ENCODE data around the gene EPB41L3.
"Not testable (repeated sequence)": the region's sequence is repeated elsewhere in the genome, so short reads cannot be mapped to it uniquely, and the experiment has no call there.

EPB41L3 gene

DNA sequence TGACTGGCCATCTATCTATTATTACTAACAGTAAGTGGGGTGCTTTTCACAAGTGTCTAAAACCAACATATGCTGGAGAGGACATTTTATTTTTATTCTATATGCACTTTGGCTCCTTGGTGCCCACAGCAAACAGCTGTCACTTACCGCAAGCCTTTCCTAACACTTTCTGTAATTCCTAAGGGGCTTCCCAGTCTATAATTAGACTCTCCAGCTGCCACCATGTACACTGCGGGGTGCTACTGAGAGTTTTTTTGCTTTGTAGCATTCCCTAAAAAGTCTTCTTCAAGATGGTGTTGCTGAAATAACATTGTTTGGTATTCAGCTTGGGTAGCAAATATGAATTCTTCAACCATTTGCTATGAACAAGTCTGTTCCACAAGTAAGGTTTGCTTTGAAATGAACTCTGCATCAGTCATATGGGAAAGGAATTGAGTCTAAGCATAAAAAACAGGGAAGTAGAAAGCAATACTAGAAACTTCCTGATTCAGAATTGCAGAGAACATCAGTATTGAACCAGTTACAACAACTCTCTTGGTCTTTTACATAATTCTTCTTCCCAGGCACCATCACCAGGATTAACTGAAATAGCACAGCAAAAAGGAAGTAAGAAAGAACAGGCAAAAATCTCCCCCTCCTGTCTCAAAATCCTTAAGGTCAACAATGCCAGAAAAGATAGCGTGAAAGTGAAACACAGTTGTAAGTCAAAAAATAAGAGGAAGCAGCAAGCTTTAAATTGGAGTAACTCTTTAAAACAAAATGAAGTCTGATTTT is 28.6 kb downstream of the EPB41L3 start:
- no peaks in the 10 kb centered on the region for H3K9me3 ChIP-seq (ENCODE audit: control insufficient read depth, insufficient read depth, low read length)
- H3K36me3 ChIP-seq (ENCODE audit: control insufficient read depth, insufficient read depth, low read length) = no peaks in the 10 kb centered on the region
- no peak overlapping the region for H3K27ac ChIP-seq (ENCODE audit: low read depth, low read length)
- peaks cover 14% of the 10 kb centered on the region for H3K4me1 ChIP-seq (ENCODE audit: control insufficient read depth, insufficient read depth, low read length)
- H3K4me3 ChIP-seq (ENCODE audit: low read depth, low read length) = no peak overlapping the region
- no peaks in the 10 kb centered on the region for H3K27me3 ChIP-seq (ENCODE audit: control insufficient read depth, insufficient read depth, low read length)
- H3K9ac ChIP-seq (ENCODE audit: low read depth, low read length) = no peak overlapping the region

DNA sequence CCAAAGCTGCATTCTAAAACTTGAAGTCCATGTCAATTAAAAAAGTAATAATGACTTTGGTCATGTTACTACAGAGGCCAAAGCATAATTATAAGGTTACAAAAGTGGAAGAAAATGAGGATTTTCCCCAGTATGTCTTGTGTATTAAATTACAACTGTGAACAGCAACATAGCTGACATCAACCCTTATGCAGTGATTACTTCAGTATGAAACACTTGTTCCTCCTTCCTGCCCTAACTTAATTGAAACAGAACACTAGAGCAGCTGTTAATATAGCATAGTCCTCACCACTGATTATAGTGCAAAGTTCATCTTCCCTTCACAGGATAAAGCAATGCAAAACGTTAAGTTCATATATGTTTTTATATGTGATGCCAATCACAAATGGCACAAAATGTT is 29.9 kb downstream of the EPB41L3 start:
- no peak overlapping the region for H3K27ac ChIP-seq (ENCODE audit: low read depth, low read length)
- H3K9ac ChIP-seq (ENCODE audit: low read depth, low read length) = no peak overlapping the region
- peaks cover 17% of the 10 kb centered on the region for H3K4me1 ChIP-seq (ENCODE audit: control insufficient read depth, insufficient read depth, low read length)
- no peaks in the 10 kb centered on the region for H3K36me3 ChIP-seq (ENCODE audit: control insufficient read depth, insufficient read depth, low read length)
- H3K27me3 ChIP-seq (ENCODE audit: control insufficient read depth, insufficient read depth, low read length) = no peaks in the 10 kb centered on the region
- no peak overlapping the region for H3K4me3 ChIP-seq (ENCODE audit: low read depth, low read length)
- H3K9me3 ChIP-seq (ENCODE audit: control insufficient read depth, insufficient read depth, low read length) = no peaks in the 10 kb centered on the region

DNA sequence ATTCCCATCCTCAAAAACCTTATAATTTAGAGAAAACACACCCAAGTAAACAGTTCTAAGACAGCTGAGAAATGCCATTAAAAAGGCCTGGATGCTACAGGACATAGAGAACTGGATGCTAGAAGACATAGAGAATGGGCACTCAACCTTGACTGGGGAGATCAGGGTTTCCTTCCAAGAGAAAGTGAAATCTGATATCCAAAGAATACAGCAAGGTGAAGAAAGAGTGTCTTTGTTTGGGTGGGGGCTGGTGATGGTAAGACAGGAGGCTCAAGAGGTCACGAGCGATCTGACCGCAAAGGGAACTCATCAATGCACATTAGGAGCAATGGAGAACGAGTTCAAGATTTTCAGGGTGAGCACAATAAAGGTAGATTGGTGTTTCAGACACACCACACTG is 31.6 kb downstream of the EPB41L3 start:
- Histone ChIP-seq H3K27me3 (ENCODE audit: control insufficient read depth, insufficient read depth, low read length) (no peaks in the 10 kb centered on the region), H3K36me3 (ENCODE audit: control insufficient read depth, insufficient read depth, low read length) (no peaks in the 10 kb centered on the region), H3K9ac (ENCODE audit: low read depth, low read length) (no peak overlapping the region), H3K9me3 (ENCODE audit: control insufficient read depth, insufficient read depth, low read length) (no peaks in the 10 kb centered on the region), H3K27ac (ENCODE audit: low read depth, low read length) (no peak overlapping the region), H3K4me1 (ENCODE audit: control insufficient read depth, insufficient read depth, low read length) (peaks cover 17% of the 10 kb centered on the region), H3K4me3 (ENCODE audit: low read depth, low read length) (no peak overlapping the region)

DNA sequence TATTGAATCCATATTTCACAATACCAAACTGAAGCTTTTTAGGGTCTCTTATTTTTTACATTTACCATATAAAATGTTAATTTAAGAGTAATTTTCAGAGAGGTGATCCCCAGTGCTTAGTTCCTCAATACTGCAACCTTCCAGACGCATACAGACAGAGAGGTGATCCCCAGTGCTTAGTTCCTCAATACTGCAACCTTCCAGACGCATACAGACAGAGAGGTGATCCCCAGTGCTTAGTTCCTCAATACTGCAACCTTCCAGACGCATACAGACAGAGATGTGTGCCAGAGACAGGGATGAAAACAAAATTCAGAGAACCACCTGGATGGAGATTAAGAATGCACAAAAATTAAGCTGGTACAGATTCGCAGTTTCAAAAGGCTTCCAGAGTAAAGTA is 32.3 kb downstream of the EPB41L3 start:
- not testable (repeated sequence) for H3K27me3 ChIP-seq (ENCODE audit: control insufficient read depth, insufficient read depth, low read length); H3K9me3 ChIP-seq (ENCODE audit: control insufficient read depth, insufficient read depth, low read length); H3K36me3 ChIP-seq (ENCODE audit: control insufficient read depth, insufficient read depth, low read length); H3K9ac ChIP-seq (ENCODE audit: low read depth, low read length); H3K4me3 ChIP-seq (ENCODE audit: low read depth, low read length); H3K27ac ChIP-seq (ENCODE audit: low read depth, low read length)
- peaks cover 17% of the 10 kb centered on the region for H3K4me1 ChIP-seq (ENCODE audit: control insufficient read depth, insufficient read depth, low read length)

DNA sequence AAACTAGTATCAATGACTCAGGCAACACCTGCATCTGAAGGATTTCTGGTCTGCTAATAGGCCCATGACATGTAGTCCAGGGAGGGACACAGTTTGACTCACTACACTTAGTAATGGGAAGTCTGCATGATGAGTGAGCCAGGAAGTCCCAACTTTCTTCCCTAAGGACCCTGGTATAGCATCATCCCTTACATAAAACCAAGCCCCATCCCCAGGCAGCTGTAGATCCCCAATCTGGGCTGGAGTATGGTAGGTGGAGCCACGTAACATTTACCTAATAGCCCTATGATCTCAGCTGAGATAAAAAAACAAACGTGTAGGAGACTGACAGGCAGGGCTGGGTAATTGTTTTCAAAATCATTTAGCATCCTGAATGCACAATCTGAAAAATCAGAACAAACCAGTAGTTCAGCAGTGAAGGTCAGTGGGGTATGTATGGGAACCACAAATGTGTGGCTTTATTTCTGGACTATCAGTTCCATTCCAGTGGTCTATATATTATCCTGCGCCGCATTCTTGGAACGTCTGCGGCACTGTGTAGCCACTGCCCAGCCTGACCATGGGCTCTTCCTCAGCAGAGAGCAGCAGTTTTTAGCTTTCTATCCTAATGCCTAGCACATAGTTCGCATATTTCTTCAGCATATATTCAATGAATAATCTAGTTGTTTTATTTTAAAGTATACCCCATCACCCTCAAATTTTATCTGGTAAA is 33.5 kb downstream of the EPB41L3 start:
- H3K9ac ChIP-seq (ENCODE audit: low read depth, low read length) = no peak overlapping the region
- no peaks in the 10 kb centered on the region for H3K36me3 ChIP-seq (ENCODE audit: control insufficient read depth, insufficient read depth, low read length)
- H3K9me3 ChIP-seq (ENCODE audit: control insufficient read depth, insufficient read depth, low read length) = no peaks in the 10 kb centered on the region
- no peak overlapping the region for H3K27ac ChIP-seq (ENCODE audit: low read depth, low read length)
- H3K4me1 ChIP-seq (ENCODE audit: control insufficient read depth, insufficient read depth, low read length) = peaks cover 17% of the 10 kb centered on the region
- no peaks in the 10 kb centered on the region for H3K27me3 ChIP-seq (ENCODE audit: control insufficient read depth, insufficient read depth, low read length)
- H3K4me3 ChIP-seq (ENCODE audit: low read depth, low read length) = no peak overlapping the region

DNA sequence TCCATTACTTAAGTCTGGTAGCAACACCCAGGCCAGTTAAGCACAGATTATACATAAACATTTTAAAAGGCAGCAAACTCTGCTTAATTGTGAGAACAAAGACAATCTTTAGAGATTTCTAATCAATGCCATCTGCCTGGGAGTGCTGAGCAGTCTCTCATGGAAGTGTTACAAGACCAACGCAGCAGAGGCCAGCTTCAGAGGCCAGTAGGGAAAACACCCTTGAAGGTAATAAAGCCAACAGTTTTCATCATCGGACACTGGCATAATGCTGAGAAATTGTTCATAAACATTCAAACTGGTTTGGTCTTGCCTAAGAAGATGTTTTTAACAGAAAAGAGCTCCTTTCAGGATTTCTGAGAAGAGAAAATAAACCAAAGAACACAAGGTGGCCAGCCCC is 35.0 kb downstream of the EPB41L3 start:
- Histone ChIP-seq H3K27ac (ENCODE audit: low read depth, low read length) (no peak overlapping the region), H3K4me3 (ENCODE audit: low read depth, low read length) (no peak overlapping the region), H3K4me1 (ENCODE audit: control insufficient read depth, insufficient read depth, low read length) (peaks cover 17% of the 10 kb centered on the region), H3K9ac (ENCODE audit: low read depth, low read length) (no peak overlapping the region), H3K36me3 (ENCODE audit: control insufficient read depth, insufficient read depth, low read length) (no peaks in the 10 kb centered on the region), H3K9me3 (ENCODE audit: control insufficient read depth, insufficient read depth, low read length) (no peaks in the 10 kb centered on the region), H3K27me3 (ENCODE audit: control insufficient read depth, insufficient read depth, low read length) (no peaks in the 10 kb centered on the region)

DNA sequence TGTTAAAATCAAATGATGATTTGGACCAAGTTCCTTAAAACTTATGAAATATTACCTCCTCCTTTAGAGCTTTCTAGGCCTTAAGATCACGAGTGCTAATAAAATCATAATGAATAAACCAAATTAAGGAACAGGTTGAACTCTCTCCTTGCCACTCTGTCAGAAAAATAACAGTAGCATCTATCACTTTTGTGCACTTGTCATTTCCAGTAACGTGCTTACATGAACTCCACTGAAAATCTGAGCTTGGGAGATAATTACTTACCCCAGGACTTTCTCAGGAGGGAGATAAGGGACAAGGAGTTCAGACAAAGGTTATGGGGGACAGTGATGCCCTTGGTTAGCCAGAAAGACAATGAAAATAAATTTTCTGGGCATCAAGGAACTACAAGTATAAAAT is 36.0 kb downstream of the EPB41L3 start:
- Histone ChIP-seq H3K4me3 (ENCODE audit: low read depth, low read length) (no peak overlapping the region), H3K36me3 (ENCODE audit: control insufficient read depth, insufficient read depth, low read length) (no peaks in the 10 kb centered on the region), H3K4me1 (ENCODE audit: control insufficient read depth, insufficient read depth, low read length) (peaks cover 17% of the 10 kb centered on the region), H3K9me3 (ENCODE audit: control insufficient read depth, insufficient read depth, low read length) (no peaks in the 10 kb centered on the region), H3K27ac (ENCODE audit: low read depth, low read length) (no peak overlapping the region), H3K27me3 (ENCODE audit: control insufficient read depth, insufficient read depth, low read length) (no peaks in the 10 kb centered on the region), H3K9ac (ENCODE audit: low read depth, low read length) (no peak overlapping the region)

DNA sequence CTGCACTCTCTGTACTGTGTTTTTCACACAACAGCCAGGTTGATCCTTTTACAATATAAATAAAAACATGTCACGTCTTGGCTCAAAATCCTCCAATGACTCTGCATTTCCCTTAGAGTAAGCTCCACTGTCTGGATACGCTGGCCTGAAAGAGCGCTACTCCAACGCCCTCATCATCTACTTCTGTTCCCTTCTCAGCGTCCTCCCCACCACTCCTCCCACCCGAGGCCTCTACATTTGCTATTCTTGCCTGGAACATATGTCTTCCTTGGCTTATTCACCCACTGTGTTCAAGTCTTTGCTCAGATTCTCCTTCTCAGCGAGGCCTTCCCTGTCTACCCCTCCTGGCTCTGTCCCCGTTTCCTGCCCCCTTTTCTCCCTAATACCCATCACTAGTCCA is 37.6 kb downstream of the EPB41L3 start:
- H3K9ac ChIP-seq (ENCODE audit: low read depth, low read length) = no peak overlapping the region
- H3K36me3 ChIP-seq (ENCODE audit: control insufficient read depth, insufficient read depth, low read length) = no peaks in the 10 kb centered on the region
- H3K4me3 ChIP-seq (ENCODE audit: low read depth, low read length) = no peak overlapping the region
- peaks cover 9% of the 10 kb centered on the region; the same call in 1 of the 2 replicates for H3K4me1 ChIP-seq (ENCODE audit: control insufficient read depth, insufficient read depth, low read length)
- H3K27me3 ChIP-seq (ENCODE audit: control insufficient read depth, insufficient read depth, low read length) = no peaks in the 10 kb centered on the region
- no peak overlapping the region for H3K27ac ChIP-seq (ENCODE audit: low read depth, low read length)
- no peaks in the 10 kb centered on the region for H3K9me3 ChIP-seq (ENCODE audit: control insufficient read depth, insufficient read depth, low read length)

DNA sequence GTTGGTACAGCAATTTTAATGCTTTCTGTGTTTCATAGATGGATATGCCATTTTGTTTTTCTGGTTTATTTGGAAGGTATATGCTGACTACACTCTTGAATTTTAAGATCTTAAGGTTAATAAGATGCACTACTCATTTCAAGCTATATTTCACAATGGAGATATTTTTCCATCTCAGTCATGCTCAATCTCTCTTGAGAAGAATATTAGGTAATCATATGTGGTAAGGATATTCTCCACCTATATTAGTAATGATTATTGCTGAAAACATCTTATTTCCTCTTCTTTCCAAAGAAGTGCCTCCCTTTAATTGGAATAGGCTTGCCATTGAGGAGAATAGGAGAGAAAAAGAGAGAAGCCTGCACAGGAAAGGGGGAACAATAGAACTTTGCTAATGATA is 40.1 kb downstream of the EPB41L3 start:
- Histone ChIP-seq H3K9ac (ENCODE audit: low read depth, low read length) (no peak overlapping the region), H3K27ac (ENCODE audit: low read depth, low read length) (no peak overlapping the region), H3K4me3 (ENCODE audit: low read depth, low read length) (no peak overlapping the region), H3K27me3 (ENCODE audit: control insufficient read depth, insufficient read depth, low read length) (no peaks in the 10 kb centered on the region), H3K9me3 (ENCODE audit: control insufficient read depth, insufficient read depth, low read length) (no peaks in the 10 kb centered on the region), H3K36me3 (ENCODE audit: control insufficient read depth, insufficient read depth, low read length) (no peaks in the 10 kb centered on the region), H3K4me1 (ENCODE audit: control insufficient read depth, insufficient read depth, low read length) (no peaks in the 10 kb centered on the region)

DNA sequence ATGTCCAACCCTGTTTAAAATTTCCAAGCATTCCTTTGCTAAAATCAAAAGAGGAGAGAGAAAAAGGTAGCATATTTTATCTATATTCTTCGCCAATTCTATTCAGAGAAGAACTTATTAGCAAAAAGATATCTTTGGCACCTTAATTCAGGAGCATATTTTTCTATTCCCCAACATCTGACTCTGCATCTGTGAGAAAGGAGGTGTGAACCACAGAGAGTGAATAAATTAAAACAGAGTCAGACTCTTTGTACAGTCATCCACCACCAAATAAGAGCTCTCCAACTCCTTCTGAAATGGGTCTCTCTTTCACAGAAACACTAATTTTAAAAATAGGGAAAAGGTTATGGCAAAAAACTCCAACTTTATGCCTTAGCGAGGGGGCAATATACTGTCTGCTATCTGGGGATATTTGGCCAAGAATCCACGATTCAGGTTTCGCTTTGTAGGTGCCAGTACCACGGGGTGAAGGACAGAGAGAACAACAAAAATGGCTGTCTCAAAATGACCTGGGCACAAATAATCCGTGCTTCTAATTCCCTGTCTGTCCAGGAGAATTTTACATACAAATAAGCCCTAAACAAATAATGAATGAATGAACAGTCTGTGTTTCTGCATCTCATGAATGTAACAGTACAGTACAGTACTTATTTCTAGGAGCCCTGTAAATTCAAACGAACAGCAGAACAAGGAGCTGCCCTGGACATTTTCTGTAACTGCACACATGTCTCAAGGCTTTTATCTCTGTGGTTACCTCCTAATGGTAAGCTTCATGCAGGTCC is 43.4 kb downstream of the EPB41L3 start:
- Histone ChIP-seq H3K4me1 (ENCODE audit: control insufficient read depth, insufficient read depth, low read length) (no peaks in the 10 kb centered on the region), H3K36me3 (ENCODE audit: control insufficient read depth, insufficient read depth, low read length) (no peaks in the 10 kb centered on the region), H3K4me3 (ENCODE audit: low read depth, low read length) (no peak overlapping the region)

DNA sequence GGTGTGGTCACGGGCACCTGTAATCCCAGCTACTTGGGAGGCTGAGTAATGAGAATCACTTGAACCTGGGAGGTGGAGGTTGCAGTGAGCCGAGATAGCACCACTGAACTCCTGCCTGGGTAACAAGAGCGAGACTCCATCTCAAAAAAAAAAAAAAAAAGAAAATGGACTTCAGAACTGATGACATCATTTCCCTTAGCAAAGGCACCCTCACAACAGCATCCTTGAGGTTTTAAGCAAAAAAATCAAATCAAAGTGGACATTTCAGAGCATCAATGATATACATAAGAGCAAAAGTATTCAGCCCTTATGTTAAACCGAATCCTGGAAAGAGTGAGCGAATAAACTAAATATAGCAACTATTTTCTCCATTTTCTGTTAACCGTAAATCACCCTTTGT is 45.3 kb downstream of the EPB41L3 start:
- Histone ChIP-seq H3K36me3 (ENCODE audit: control insufficient read depth, insufficient read depth, low read length) (no peaks in the 10 kb centered on the region), H3K9ac (ENCODE audit: low read depth, low read length) (no peak overlapping the region), H3K4me1 (ENCODE audit: control insufficient read depth, insufficient read depth, low read length) (no peaks in the 10 kb centered on the region), H3K4me3 (ENCODE audit: low read depth, low read length) (no peak overlapping the region), H3K27ac (ENCODE audit: low read depth, low read length) (no peak overlapping the region), H3K27me3 (ENCODE audit: control insufficient read depth, insufficient read depth, low read length) (no peaks in the 10 kb centered on the region), H3K9me3 (ENCODE audit: control insufficient read depth, insufficient read depth, low read length) (no peaks in the 10 kb centered on the region)

More for the DNA sequence above, 43.4 kb downstream of the EPB41L3 start:
- Histone ChIP-seq H3K9ac (ENCODE audit: low read depth, low read length) (no peak overlapping the region), H3K27ac (ENCODE audit: low read depth, low read length) (no peak overlapping the region), H3K9me3 (ENCODE audit: control insufficient read depth, insufficient read depth, low read length) (no peaks in the 10 kb centered on the region), H3K27me3 (ENCODE audit: control insufficient read depth, insufficient read depth, low read length) (no peaks in the 10 kb centered on the region)

Data from HUES48 (cell line).